ENCODE data around the gene REEP6. TPM values are rescaled to one million over a fixed set of nuclear protein-coding genes. Genes with fewer than 3 reads are reported as not detected.
A peak's percentile ranks its signal among the peaks of the same experiment; 100 is the strongest.

The REEP6 gene
- total and polyA plus RNA-seq, 2 of the 8 experiments (the other 6 are each of a cell fraction or from before 2014, with no cell fraction given): 12.6 to 20.7 TPM

DNA sequence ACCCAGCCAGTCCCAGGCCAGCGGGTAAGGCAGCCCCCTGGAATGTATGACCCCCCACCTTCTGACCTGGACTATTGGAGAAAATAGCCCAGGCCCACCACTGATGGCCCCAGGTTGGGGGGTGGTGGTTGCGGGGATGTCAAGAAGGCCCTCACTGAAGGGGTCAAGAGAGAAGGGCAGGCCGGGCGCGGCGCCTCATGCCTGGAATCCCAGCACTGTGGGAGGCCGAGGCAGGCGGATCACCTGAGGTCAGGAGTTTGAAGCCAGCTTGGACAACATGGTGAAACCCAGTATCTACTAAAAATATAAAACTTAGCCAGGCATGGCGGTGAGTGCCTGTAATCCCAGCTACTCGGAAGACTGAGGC lies 23.3 kb downstream of the REEP6 start:
- Histone ChIP-seq H3K4ac (replicated peaks; ENCODE audit: insufficient read length, low read depth, low read length) (no peak overlapping the region), H3K36me3 (ENCODE audit: control insufficient read depth in 2 of 4, insufficient read depth in 4 of 4, low read length in 3 of 4) (no peaks in the 10 kb centered on the region), H3K18ac (ENCODE audit: extremely low read depth, low read length) (no peak overlapping the region), H3K27me3 (replicated peaks in 1 of 4; ENCODE audit: control insufficient read depth in 3 of 4, extremely low read depth in 1 of 4, insufficient read depth in 3 of 4, low read length in 3 of 4) (peaks cover 0 to 10% (median 6%) of the 10 kb centered on the region in 4 experiments; a peak in 5 of 7 replicates), H3K23me2 (ENCODE audit: low read depth, low read length) (no peaks in the 10 kb centered on the region; the same call in 1 of the 2 replicates), H3K9me3 (ENCODE audit: insufficient read depth in 2 of 2, low read depth in 1 of 2, low read length in 1 of 2) (no peaks in the 10 kb centered on the region), H3K4me3 (ENCODE audit: extremely low read depth in 1 of 4, insufficient read depth in 2 of 4, low read depth in 3 of 4, low read length in 4 of 4) (no peak overlapping the region), H3K4me1 (replicated peaks in 1 of 4; ENCODE audit: control insufficient read depth in 3 of 4, insufficient read depth in 4 of 4, low read length in 3 of 4) (no peaks in the 10 kb centered on the region; a peak in 1 of 7 replicates), H2AFZ (ENCODE audit: low read length) (no peak overlapping the region), H3K79me2 (ENCODE audit: control insufficient read depth in 1 of 2, insufficient read depth in 2 of 2, low read length in 2 of 2) (no peaks in the 10 kb centered on the region), H2AK5ac (ENCODE audit: low read depth, low read length) (no peak overlapping the region), H3K27ac (ENCODE audit: low read depth, low read length) (no peak overlapping the region), H3K9ac (replicated peaks in 1 of 4; ENCODE audit: extremely low read depth in 1 of 4, low read depth in 3 of 4, low read length in 3 of 4) (no peak overlapping the region), H3K23ac (ENCODE audit: insufficient read length) (no peak overlapping the region), H2BK5ac (ENCODE audit: low read depth, low read length) (no peak overlapping the region), H3K4me2 (ENCODE audit: insufficient read depth in 1 of 2, low read depth in 2 of 2, low read length in 2 of 2) (no peak overlapping the region), H2BK15ac (ENCODE audit: low read length) (peak overlapping the region; percentile 29; the same call in 1 of the 2 replicates), H4K5ac (ENCODE audit: insufficient read length, low read depth, low read length) (no peak overlapping the region), H2BK120ac (replicated peaks; ENCODE audit: low read depth, low read length) (no peak overlapping the region), H3K79me1 (ENCODE audit: low read depth, low read length) (no peaks in the 10 kb centered on the region), H3K14ac (ENCODE audit: insufficient read length) (no peak overlapping the region), H4K8ac (ENCODE audit: extremely low read depth, insufficient read depth, low read length) (no peak overlapping the region), H3K56ac (replicated peaks; ENCODE audit: insufficient read length, low read depth, low read length) (no peak overlapping the region), H2BK12ac (ENCODE audit: low read depth, low read length) (no peak overlapping the region), H2BK20ac (ENCODE audit: low read length) (no peak overlapping the region), H4K20me1 (replicated peaks in 1 of 2; ENCODE audit: control insufficient read depth in 1 of 2, insufficient read depth in 2 of 2, low read length in 2 of 2) (peaks cover 0 to 6% of the 10 kb centered on the region in 2 experiments), H4K91ac (replicated peaks; ENCODE audit: insufficient read length, low read length) (no peak overlapping the region)
- 77% methylated on average over 10 of the region's 10 CpGs; no CpG with 5 or more reads in 1 of the 2 experiments for WGBS, 2 experiments (ENCODE audit: extremely low coverage in 1 of 2, insufficient coverage in 1 of 2, insufficient read length in 1 of 2, insufficient replicate concordance in 2 of 2, low coverage in 1 of 2, low lambda C conversion rate in 2 of 2, missing lambda C conversion rate in 1 of 2)
- ChIA-PET POLR2A (ENCODE audit: partially characterized antibody) (interaction anchor here (0.5 to 1.6 kb wide), 2 partner anchors 28 to 231 kb away, joined by 3 read pairs; no protein-coding TSS in a partner anchor), CTCF (ENCODE audit: partially characterized antibody) (interaction anchor here (0.9 to 2.2 kb wide), 5 partner anchors 9 to 40 kb away, joined by 3 to 6 read pairs (median 4); partner anchors contain the start of gene PLK5)
- DNase-seq (ENCODE audit: low read depth in 1 of 2, low spot score in 2 of 2) (no peak), FAIRE-seq (no peak)
- TF ChIP-seq RXRA (IDR thresholded peaks at IDR 0.05; ENCODE audit: insufficient read depth, low read depth, low read length): no peak
- TF ChIP-seq SIN3A (conservative IDR thresholded peaks at IDR 0.05 in 1 of 2, IDR thresholded peaks at IDR 0.05 in 1 of 2; ENCODE audit: low read depth in 1 of 2, low read length in 2 of 2): no peak
- no peak for TF ChIP-seq BCL11A (IDR thresholded peaks at IDR 0.05; ENCODE audit: low read depth in 2 of 2, low read length in 2 of 2)
- no peak for TF ChIP-seq CTBP2 (IDR thresholded peaks at IDR 0.05; ENCODE audit: borderline replicate concordance, insufficient read depth, insufficient read length, low read length)
- no peak for TF ChIP-seq SIRT6 (IDR thresholded peaks at IDR 0.05; ENCODE audit: low read length)
- TF ChIP-seq, protein P1, sequence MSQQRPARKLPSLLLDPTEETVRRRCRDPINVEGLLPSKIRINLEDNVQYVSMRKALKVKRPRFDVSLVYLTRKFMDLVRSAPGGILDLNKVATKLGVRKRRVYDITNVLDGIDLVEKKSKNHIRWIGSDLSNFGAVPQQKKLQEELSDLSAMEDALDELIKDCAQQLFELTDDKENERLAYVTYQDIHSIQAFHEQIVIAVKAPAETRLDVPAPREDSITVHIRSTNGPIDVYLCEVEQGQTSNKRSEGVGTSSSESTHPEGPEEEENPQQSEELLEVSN (IDR thresholded peaks at IDR 0.05): no peak
- TF ChIP-seq ASH2L (IDR thresholded peaks at IDR 0.05; ENCODE audit: low read length): no peak
- no peak for TF ChIP-seq SRF (IDR thresholded peaks at IDR 0.05; ENCODE audit: low read depth, low read length)

Measured in H1 (cell line).